Thoracic aorta (tissue), 2 donors: ENCODE measurements around the gene IFT172. TPM values are rescaled to one million over a fixed set of nuclear protein-coding genes. Genes with fewer than 3 reads are reported as not detected.

Experiments
- ATAC-seq: fragments of 150-250 bp; one replicate; pipeline ENCODE4 v1.8.0; 2017; ENCODE audit warnings: low read depth; ENCODE audit not compliant: insufficient number of reproducible peaks, low FRiP score
- DNase-seq: peaks from one replicate; pipeline ENCODE4 v3.0.0-alpha.2; 2020; ENCODE audit warnings: low spot score
- H3K27ac ChIP-seq, 2 donors: fragments of 200-600 bp; sonication (generic); 1 replicate in 1 of 2; 2 replicates in 1 of 2; pipeline ENCODE4 v1.5.1; 2016; ENCODE audit warnings: mild to moderate bottlenecking in 2 of 2, moderate library complexity in 2 of 2
- H3K27me3 ChIP-seq: fragments of 200-600 bp; sonication (generic); replicated peaks from 2 replicates; pipeline ENCODE4 v1.6.0; 2016; ENCODE audit warnings: mild to moderate bottlenecking; ENCODE audit not compliant: insufficient read depth
- H3K36me3 ChIP-seq: fragments of 200-600 bp; sonication (generic); one replicate; pipeline ENCODE4 v1.5.1; 2016
- H3K4me1 ChIP-seq, 2 donors: fragments of 200-600 bp; sonication (generic); 1 replicate in 1 of 2; 2 replicates in 1 of 2; pipeline versions ENCODE4 v1.5.1 to v1.6.0; 2016; ENCODE audit warnings: low read depth in 2 of 2, mild to moderate bottlenecking in 1 of 2; ENCODE audit not compliant: control insufficient read depth in 1 of 2
- H3K4me3 ChIP-seq: fragments of 200-600 bp; sonication (generic); 2 replicates; pipeline ENCODE4 v1.5.1; 2016; ENCODE audit warnings: mild to moderate bottlenecking
- H3K9me3 ChIP-seq: fragments of 200-600 bp; sonication (generic); 2 replicates; pipeline ENCODE4 v1.5.1; 2016
- total RNA-seq, 2 donors: library from RNA; depleted of rRNA; stranded (reverse); fragments of >200 nt; gene quantifications; one replicate each; pipeline versions ENCODE4 v1.1.0 to v1.2.3, GENCODE V29; 2016
- TF ChIP-seq, protein P1 (sequence below): fragments of 200-600 bp; sonication (generic); IDR thresholded peaks from one replicate; pipeline ENCODE4 v1.5.1; 2019; ENCODE audit warnings: antibody characterized with exemption

Gene IFT172
- total RNA-seq, 2 donors from 2014 or later = 33.0 to 45.6 TPM

DNA sequence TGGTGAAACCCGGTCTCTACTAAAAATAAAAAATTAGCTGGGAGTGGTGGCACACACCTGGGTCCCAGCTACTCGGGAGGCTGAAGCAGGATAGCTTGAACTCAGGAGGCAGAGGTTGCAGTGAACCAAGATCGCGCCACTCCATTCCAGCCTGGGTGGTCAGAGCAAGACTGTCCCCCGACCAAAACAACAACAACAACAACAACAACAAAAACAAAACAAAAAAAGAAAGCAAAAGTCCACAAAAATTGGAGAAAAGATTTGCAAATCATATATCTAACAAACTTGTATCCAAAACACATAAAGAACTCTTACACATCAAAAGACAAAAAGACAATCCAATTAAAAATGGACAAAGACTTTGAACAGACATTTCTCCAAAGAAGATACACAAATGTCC lies 90.6 kb downstream of the IFT172 start:
- H3K4me1 ChIP-seq = no peaks in the 10 kb centered on the region
- H3K27me3 ChIP-seq = no peaks in the 10 kb centered on the region
- no peaks in the 10 kb centered on the region for H3K9me3 ChIP-seq
- H3K27ac ChIP-seq = no peak overlapping the region
- H3K4me3 ChIP-seq = no peak overlapping the region
- DNase-seq (no peak), ATAC-seq (no peak)
- TF ChIP-seq, protein P1, sequence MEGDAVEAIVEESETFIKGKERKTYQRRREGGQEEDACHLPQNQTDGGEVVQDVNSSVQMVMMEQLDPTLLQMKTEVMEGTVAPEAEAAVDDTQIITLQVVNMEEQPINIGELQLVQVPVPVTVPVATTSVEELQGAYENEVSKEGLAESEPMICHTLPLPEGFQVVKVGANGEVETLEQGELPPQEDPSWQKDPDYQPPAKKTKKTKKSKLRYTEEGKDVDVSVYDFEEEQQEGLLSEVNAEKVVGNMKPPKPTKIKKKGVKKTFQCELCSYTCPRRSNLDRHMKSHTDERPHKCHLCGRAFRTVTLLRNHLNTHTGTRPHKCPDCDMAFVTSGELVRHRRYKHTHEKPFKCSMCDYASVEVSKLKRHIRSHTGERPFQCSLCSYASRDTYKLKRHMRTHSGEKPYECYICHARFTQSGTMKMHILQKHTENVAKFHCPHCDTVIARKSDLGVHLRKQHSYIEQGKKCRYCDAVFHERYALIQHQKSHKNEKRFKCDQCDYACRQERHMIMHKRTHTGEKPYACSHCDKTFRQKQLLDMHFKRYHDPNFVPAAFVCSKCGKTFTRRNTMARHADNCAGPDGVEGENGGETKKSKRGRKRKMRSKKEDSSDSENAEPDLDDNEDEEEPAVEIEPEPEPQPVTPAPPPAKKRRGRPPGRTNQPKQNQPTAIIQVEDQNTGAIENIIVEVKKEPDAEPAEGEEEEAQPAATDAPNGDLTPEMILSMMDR = no peak
- no peaks in the 10 kb centered on the region for H3K36me3 ChIP-seq

Other genes starting within 250 kb of the IFT172 start
- gene SLC30A3, start 226.7 kb downstream of the IFT172 start, total RNA-seq = 1 to 10 TPM; 4.4 to 8.5 TPM
- gene DNAJC5G, start 214.3 kb downstream of the IFT172 start, total RNA-seq = under 1 TPM in 1 of 2 donors, not detected in 1; 0.68 TPM
- gene TRIM54, start 207.3 kb downstream of the IFT172 start, total RNA-seq = 1 to 10 TPM in 1 of 2 donors, under 1 TPM in 1; 0.41 to 2.5 TPM
- 1 to 10 TPM in 1 of 2 donors, not detected in 1; 1.8 TPM for gene UCN, start 181.3 kb downstream of the IFT172 start, total RNA-seq
- 10 to 100 TPM; 58.1 to 68.1 TPM for gene MPV17, start 166.6 kb downstream of the IFT172 start, total RNA-seq
- 10 to 100 TPM; 56.6 to 58.8 TPM for gene GTF3C2, start 133.0 kb downstream of the IFT172 start, total RNA-seq
- gene EIF2B4, start 119.4 kb downstream of the IFT172 start, total RNA-seq = 10 to 100 TPM; 31.5 to 55.4 TPM
- 100 to 1,000 TPM in 1 of 2 donors, 10 to 100 TPM in 1; 84.4 to 133 TPM for gene SNX17, start 119.1 kb downstream of the IFT172 start, total RNA-seq
- 10 to 100 TPM; 10.7 to 10.9 TPM for gene ZNF513, start 109.0 kb downstream of the IFT172 start, total RNA-seq
- gene PPM1G, start 80.2 kb downstream of the IFT172 start, total RNA-seq = 10 to 100 TPM; 50.2 to 50.4 TPM
- 10 to 100 TPM; 61.5 to 77.7 TPM for gene NRBP1, start 61.1 kb downstream of the IFT172 start, total RNA-seq
- under 1 TPM in 1 of 2 donors, not detected in 1; 0.68 TPM for gene KRTCAP3, start 47.4 kb downstream of the IFT172 start, total RNA-seq
- 10 to 100 TPM; 32.9 to 37.1 TPM for gene FNDC4, start 5.5 kb upstream of the IFT172 start, total RNA-seq
- 1 to 10 TPM; 1.8 to 5.7 TPM for gene GCKR, start 7.1 kb upstream of the IFT172 start, total RNA-seq
- 10 to 100 TPM; 16.8 to 62.5 TPM for gene ZNF512, start 93.3 kb upstream of the IFT172 start, total RNA-seq
- 1 to 10 TPM; 1.9 to 2.5 TPM for gene CCDC121, start 139.3 kb upstream of the IFT172 start, total RNA-seq
- gene GPN1, start 139.3 kb upstream of the IFT172 start, total RNA-seq = 10 to 100 TPM; 19.0 to 22.3 TPM
- 10 to 100 TPM; 30.3 to 34.4 TPM for gene SUPT7L, start 173.9 kb upstream of the IFT172 start, total RNA-seq
- 10 to 100 TPM; 19.8 to 23.7 TPM for gene SLC4A1AP, start 174.1 kb upstream of the IFT172 start, total RNA-seq